T-cell (primary cell): Measurements from ENCODE around the gene FHL3. TPM values are rescaled to one million over a fixed set of nuclear protein-coding genes. Genes with fewer than 3 reads are reported as not detected.
A peak's percentile ranks its signal among the peaks of the same experiment; 100 is the strongest.

Experiments
- ATAC-seq, 4 experiments: fragments of 200-7000 bp in 3 of 4; fragments of 150-1000 bp in 1 of 4; cut with Tn5 transposase; replicated peaks in 1 of 4; 1 replicate in 3 of 4; 2 replicates in 1 of 4; pipeline ENCODE4 v1.10.0; 2021; ENCODE audit warnings: moderate library complexity in 3 of 4, mild to moderate bottlenecking in 2 of 4, moderate number of reproducible peaks in 1 of 4
- CTCF ChIA-PET, 2 donors: fragments of 300-600 bp; sonication (Branson Sonifier 250); formaldehyde crosslinking; loops; one replicate each; lab custom pipeline; 2022; ENCODE audit warnings: antibody characterized with exemption in 2 of 2; lab: Charles Lee
- POLR2A ChIA-PET, 2 donors: fragments of 300-600 bp; sonication (Branson Sonifier 250); formaldehyde crosslinking; loops; one replicate each; lab custom pipeline; 2022; ENCODE audit warnings: antibody characterized with exemption in 2 of 2; lab: Charles Lee
- DNase-seq, 35 experiments: peaks; one replicate each; pipeline versions ENCODE4 v3.0.0 to v3.0.0-alpha.2; 2013 to 2023
- H3K27ac ChIP-seq: one replicate; pipeline ENCODE4 v1.5.1; 2013; ENCODE audit warnings: low read length
- H3K27me3 ChIP-seq, 2 experiments: replicated peaks in 1 of 2; 1 replicate in 1 of 2; 2 replicates in 1 of 2; pipeline versions ENCODE4 v1.6.1 to v1.7.0; 2013; ENCODE audit warnings: low read length in 1 of 2, mixed read lengths in 1 of 2; ENCODE audit not compliant: control insufficient read depth in 2 of 2, insufficient read depth in 2 of 2; ENCODE audit errors: extremely low read depth in 1 of 2
- H3K36me3 ChIP-seq, 2 donors: 1 replicate in 1 of 2; 2 replicates in 1 of 2; pipeline versions ENCODE4 v1.6.1 to v1.7.0; 2013; ENCODE audit warnings: low read length in 1 of 2; ENCODE audit not compliant: control insufficient read depth in 2 of 2, insufficient read depth in 1 of 2; ENCODE audit errors: extremely low read depth in 1 of 2
- H3K4me1 ChIP-seq, 2 experiments: 1 replicate in 1 of 2; 2 replicates in 1 of 2; pipeline versions ENCODE4 v1.6.1 to v1.7.0; 2013; ENCODE audit warnings: low read length in 2 of 2, mixed read lengths in 1 of 2; ENCODE audit not compliant: insufficient read depth in 2 of 2, control insufficient read depth in 1 of 2; ENCODE audit errors: extremely low read depth in 1 of 2
- H3K4me3 ChIP-seq, 2 donors: 1 replicate in 1 of 2; 2 replicates in 1 of 2; pipeline versions ENCODE4 v1.5.1 to v1.7.0; 2013; ENCODE audit warnings: mild to moderate bottlenecking in 2 of 2, low read length in 1 of 2, moderate library complexity in 1 of 2; ENCODE audit not compliant: control insufficient read depth in 1 of 2; ENCODE audit errors: extremely low read depth in 1 of 2
- H3K9me3 ChIP-seq: 2 replicates; pipeline ENCODE4 v1.7.0; 2013
- H3K27ac Mint-ChIP-seq, 2 donors: one replicate each; pipeline ENCODE4 v1.8.0; 2020 to 2021; ENCODE audit warnings: mild to moderate bottlenecking in 2 of 2, mixed read lengths in 2 of 2
- H3K27me3 Mint-ChIP-seq, 2 donors: one replicate each; pipeline ENCODE4 v1.8.0; 2021 to 2022; ENCODE audit warnings: mixed read lengths in 2 of 2
- H3K36me3 Mint-ChIP-seq: one replicate; pipeline ENCODE4 v1.8.0; 2021; ENCODE audit warnings: mixed read lengths
- H3K4me1 Mint-ChIP-seq, 3 donors: one replicate each; pipeline ENCODE4 v1.8.0; 2020 to 2022; ENCODE audit warnings: mixed read lengths in 3 of 3, mild to moderate bottlenecking in 1 of 3
- H3K4me3 Mint-ChIP-seq, 3 donors: one replicate each; pipeline ENCODE4 v1.8.0; 2020 to 2022; ENCODE audit warnings: mild to moderate bottlenecking in 3 of 3, mixed read lengths in 3 of 3, moderate library complexity in 3 of 3
- H3K9me3 Mint-ChIP-seq, 3 donors: one replicate each; pipeline ENCODE4 v1.8.0; 2020 to 2022; ENCODE audit warnings: mixed read lengths in 3 of 3
- WGBS: methylation state at CpG from one replicate; pipeline ENCODE4 v1.1.5; 2013; ENCODE audit warnings: missing lambda C conversion rate; ENCODE audit not compliant: insufficient coverage; 5-methylcytosine and 5-hydroxymethylcytosine counted together
- total RNA-seq, 35 experiments: library from RNA in 6 of 35; stranded (reverse) in 6 of 35; fragments of 120-200 nt in 1 of 35; gene quantifications; one replicate each; pipeline versions ENCODE4 v1.2.1 to v1.2.4 and lab custom pipeline; 2013 to 2026

FHL3 gene
- total RNA-seq, 5 donors from 2014 or later (not counting 1 experiment from before 2014, with no cell fraction given) = 4.1 to 19.3 (median 8.1) TPM

DNA sequence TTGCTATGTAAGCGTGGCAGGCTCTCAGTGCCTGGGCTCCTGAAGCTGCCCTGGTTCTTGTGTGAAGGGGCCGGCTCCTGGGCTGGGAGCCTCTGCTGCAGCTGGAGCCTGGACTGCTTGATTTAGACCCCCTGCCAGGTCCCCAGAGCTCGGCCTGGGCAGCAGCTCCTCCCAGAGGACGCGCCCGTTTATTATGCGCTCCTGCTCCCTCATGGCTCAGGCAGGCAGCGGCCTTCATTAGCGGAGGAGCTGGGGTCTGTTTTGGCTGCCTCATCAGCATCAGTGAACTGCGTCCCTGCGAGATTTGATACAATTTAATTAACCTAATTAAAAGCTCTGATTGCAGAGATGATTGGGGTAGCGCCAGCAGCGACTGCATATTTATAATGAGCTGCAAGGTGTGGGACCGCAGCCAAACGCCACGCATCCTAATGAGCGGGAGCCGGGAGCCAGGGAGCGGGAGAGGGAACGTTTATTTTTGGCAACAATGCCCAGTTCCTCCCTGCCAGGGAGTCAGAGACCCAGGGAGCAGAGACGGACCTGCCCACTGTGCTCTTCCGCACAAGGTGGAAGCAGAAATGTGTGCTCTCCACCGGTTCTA is 23.9 kb upstream of the FHL3 start:
- H3K27ac ChIP-seq = peak overlapping the region; percentile 43
- H3K4me1 ChIP-seq = peaks cover 0 to 48% of the 10 kb centered on the region in 2 experiments
- no peak overlapping the region for H3K4me3 Mint-ChIP-seq
- ATAC-seq (no peak), DNase-seq (no peak)
- CTCF ChIA-PET = no interaction called here
- peak overlapping the region in 1 of 2 donors; percentile 5 for H3K27ac Mint-ChIP-seq
- peaks cover 0 to 4% of the 10 kb centered on the region in 2 experiments for H3K27me3 ChIP-seq
- peaks cover 14% of the 10 kb centered on the region for H3K36me3 Mint-ChIP-seq
- no peak overlapping the region for H3K4me3 ChIP-seq
- POLR2A ChIA-PET = no interaction called here
- WGBS = 73% methylated on average over 22 of the region's 23 CpGs
- H3K36me3 ChIP-seq = peaks cover 13 to 15% of the 10 kb centered on the region in 2 donors
- H3K4me1 Mint-ChIP-seq = peaks cover 15 to 42% (median 30%) of the 10 kb centered on the region in 3 donors
- H3K9me3 Mint-ChIP-seq = no peaks in the 10 kb centered on the region
- H3K9me3 ChIP-seq = no peaks in the 10 kb centered on the region
- no peaks in the 10 kb centered on the region for H3K27me3 Mint-ChIP-seq

DNA sequence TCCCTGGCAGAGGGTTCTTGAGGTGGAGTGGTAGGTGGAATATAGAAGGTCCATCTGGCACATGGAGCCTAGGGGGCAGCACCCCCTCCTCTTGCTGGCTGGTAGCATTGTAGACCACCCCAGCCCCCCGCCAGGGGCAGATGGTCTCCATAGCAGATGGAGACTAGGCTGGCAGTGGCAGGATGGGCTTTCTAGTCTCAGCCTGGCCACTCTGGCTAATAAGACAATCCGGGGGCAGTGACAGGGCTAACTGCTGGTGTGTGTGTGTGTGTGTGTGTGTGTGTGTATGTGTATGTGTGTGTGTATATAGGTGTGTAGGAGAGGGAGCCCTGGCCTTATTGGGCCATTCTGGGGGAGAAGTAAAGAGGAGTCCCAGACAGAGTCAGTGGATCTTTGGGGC is 23.4 kb upstream of the FHL3 start:
- no peaks in the 10 kb centered on the region for H3K9me3 ChIP-seq
- H3K4me3 ChIP-seq = no peak overlapping the region
- ChIA-PET CTCF (no interaction called here), POLR2A (no interaction called here)
- Mint-ChIP-seq H3K27me3 (no peaks in the 10 kb centered on the region), H3K36me3 (peaks cover 18% of the 10 kb centered on the region), H3K4me3 (no peak overlapping the region), H3K9me3 (no peaks in the 10 kb centered on the region), H3K4me1 (peaks cover 15 to 42% (median 30%) of the 10 kb centered on the region in 3 donors), H3K27ac (peak overlapping the region; percentile 31 to 44)
- no peak for DNase-seq
- H3K36me3 ChIP-seq = peaks cover 13 to 20% of the 10 kb centered on the region in 2 donors
- peaks cover 0 to 2% of the 10 kb centered on the region in 2 experiments for H3K27me3 ChIP-seq
- 58% methylated on average over 2 of the region's 2 CpGs for WGBS
- no peak for ATAC-seq
- H3K4me1 ChIP-seq = peaks cover 0 to 48% of the 10 kb centered on the region in 2 experiments
- H3K27ac ChIP-seq = no peak overlapping the region

DNA sequence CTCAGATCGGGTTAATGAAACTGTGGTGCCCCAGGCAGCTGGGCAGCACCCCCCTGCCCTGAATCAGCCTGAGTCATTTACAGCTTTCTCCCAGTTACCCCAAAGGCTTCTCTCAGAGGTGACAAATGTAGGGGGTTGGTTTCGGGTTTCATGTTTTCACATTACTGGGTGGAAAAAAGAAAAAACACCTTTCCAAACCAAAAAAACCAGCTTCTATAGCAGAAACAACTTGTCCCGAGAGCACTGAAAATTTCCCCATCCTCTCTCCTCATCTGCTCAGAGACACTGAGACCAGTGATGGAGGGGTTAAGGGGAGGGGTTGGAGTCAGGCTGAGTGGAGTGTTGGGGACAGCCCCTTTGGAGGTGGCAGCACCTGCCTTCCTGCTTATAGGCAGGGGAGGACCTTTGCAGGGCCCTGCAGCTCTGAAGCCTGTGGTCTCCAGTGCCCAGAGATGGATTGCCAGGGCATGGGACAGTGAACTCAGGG is 22.8 kb upstream of the FHL3 start:
- Mint-ChIP-seq H3K27ac (peak overlapping the region; percentile 31 to 44), H3K4me1 (peaks cover 15 to 42% (median 30%) of the 10 kb centered on the region in 3 donors), H3K36me3 (peaks cover 18% of the 10 kb centered on the region), H3K4me3 (no peak overlapping the region), H3K27me3 (no peaks in the 10 kb centered on the region), H3K9me3 (no peaks in the 10 kb centered on the region)
- peaks cover 0 to 48% of the 10 kb centered on the region in 2 experiments for H3K4me1 ChIP-seq
- ChIA-PET CTCF (interaction anchor here in 1 of 2 donors (0.6 kb wide), 1 partner anchor 37 kb away, joined by 3 read pairs; no protein-coding TSS in a partner anchor), POLR2A (no interaction called here)
- H3K9me3 ChIP-seq = no peaks in the 10 kb centered on the region
- no peak overlapping the region for H3K27ac ChIP-seq
- no peak for DNase-seq
- H3K27me3 ChIP-seq = peaks cover 0 to 2% of the 10 kb centered on the region in 2 experiments
- peaks cover 13 to 25% of the 10 kb centered on the region in 2 donors for H3K36me3 ChIP-seq
- peak in 3 of 4 experiments; percentile 31 to 63 (median 35) for ATAC-seq
- no peak overlapping the region for H3K4me3 ChIP-seq
- no CpG with 5 or more reads among the region's 3 CpGs for WGBS

DNA sequence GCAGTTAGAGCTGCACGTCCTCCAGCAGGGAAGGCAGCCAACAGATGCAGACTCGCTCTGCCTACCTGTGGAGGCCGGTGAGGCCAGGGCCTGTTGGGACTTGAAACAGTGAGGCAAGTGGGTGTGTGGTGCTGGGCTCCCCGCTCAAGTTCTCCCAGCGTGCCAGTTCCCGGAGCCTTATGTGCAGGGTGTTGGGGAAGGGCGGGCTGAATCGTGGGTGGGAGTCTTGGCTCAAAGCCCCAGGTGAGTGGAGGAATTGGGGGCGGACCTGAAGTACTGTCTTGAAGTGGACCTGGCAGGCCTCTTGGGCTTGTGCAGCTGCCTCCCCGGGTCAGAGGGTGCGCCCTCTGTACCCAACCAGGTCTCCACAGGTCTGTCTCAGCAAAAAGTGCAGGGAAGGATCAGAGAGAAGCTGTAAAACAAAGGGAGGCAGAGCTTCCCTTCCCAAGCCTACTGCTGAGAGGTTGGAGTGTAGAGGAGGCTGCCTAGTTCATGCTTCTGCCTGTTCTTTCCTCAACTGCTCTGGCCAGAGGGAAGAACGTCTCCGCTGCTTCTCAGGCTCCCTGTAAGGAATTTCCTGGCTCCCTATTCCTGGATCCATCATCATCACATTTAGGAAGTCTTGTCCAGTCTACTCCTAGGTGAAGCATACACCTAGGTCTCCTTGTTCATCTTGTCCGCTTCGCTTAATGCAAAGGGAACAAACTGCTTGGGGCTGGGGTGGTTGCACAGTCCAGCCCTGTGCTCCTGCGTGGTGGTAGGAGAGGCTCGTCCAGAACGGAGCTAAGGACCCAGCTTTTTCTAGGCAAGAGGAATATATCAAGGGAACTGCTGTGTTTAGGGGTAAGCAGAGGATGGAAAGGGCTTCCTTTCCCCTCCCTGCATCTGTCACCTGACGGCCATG is 22.1 kb upstream of the FHL3 start:
- CTCF ChIA-PET = interaction anchor here in 1 of 2 donors (0.6 kb wide), 1 partner anchor 36 kb away, joined by 3 read pairs; no protein-coding TSS in a partner anchor

DNA sequence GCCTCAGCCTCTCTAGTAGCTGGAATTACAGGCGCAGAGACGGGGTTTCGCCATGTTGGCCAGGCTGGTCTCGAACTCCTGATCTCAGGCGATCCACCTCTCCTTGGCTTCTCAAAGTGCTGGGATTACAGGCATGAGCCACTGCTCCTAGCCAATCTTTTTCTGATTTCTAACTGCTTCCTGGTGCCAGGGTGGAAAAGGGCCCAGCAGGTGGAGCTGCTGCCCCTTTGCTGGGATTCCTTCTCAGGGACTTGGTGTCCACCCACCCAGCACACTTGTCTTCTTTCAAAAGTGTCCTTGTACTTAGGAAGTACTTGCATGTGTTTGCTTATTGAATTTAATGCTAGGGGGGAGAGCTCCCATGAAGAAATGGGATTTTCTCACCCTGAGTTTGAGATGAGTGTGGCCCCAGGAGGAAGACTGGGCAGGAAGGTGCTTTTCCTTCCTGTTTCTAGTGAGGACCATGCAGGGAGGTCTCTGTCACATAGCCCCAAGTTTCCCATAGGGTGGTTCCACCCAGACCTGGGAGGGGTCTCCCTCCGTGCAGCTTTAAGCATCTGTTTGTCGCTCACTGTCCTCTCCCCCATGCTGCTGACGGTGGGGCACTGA is 21.4 kb upstream of the FHL3 start:
- H3K36me3 ChIP-seq = peaks cover 13 to 39% of the 10 kb centered on the region in 2 donors
- H3K4me3 Mint-ChIP-seq = no peak overlapping the region
- no peak for ATAC-seq
- H3K27me3 ChIP-seq = peaks cover 0 to 2% of the 10 kb centered on the region in 2 experiments
- H3K27ac Mint-ChIP-seq = no peak overlapping the region
- no peak overlapping the region for H3K27ac ChIP-seq
- DNase-seq = peak in 4 of 35 experiments; percentile 23 to 51 (median 34)
- H3K9me3 ChIP-seq = no peaks in the 10 kb centered on the region
- H3K36me3 Mint-ChIP-seq = peaks cover 30% of the 10 kb centered on the region
- CTCF ChIA-PET = no interaction called here
- H3K4me1 ChIP-seq = peaks cover 0 to 48% of the 10 kb centered on the region in 2 experiments
- 91% methylated on average over 5 of the region's 8 CpGs for WGBS
- POLR2A ChIA-PET = no interaction called here
- H3K9me3 Mint-ChIP-seq = no peaks in the 10 kb centered on the region
- H3K4me3 ChIP-seq = no peak overlapping the region
- H3K27me3 Mint-ChIP-seq = no peaks in the 10 kb centered on the region
- peaks cover 15 to 42% (median 30%) of the 10 kb centered on the region in 3 donors for H3K4me1 Mint-ChIP-seq

More for the DNA sequence above, 22.1 kb upstream of the FHL3 start:
- Histone ChIP-seq H3K4me1 (peaks cover 0 to 48% of the 10 kb centered on the region in 2 experiments), H3K27ac (no peak overlapping the region), H3K36me3 (peaks cover 13 to 32% of the 10 kb centered on the region in 2 donors), H3K27me3 (peaks cover 0 to 2% of the 10 kb centered on the region in 2 experiments), H3K9me3 (no peaks in the 10 kb centered on the region), H3K4me3 (no peak overlapping the region)
- Mint-ChIP-seq H3K4me3 (no peak overlapping the region), H3K27ac (peak overlapping the region; percentile 44 to 65), H3K9me3 (no peaks in the 10 kb centered on the region), H3K27me3 (no peaks in the 10 kb centered on the region), H3K36me3 (peaks cover 24% of the 10 kb centered on the region), H3K4me1 (peaks cover 15 to 42% (median 30%) of the 10 kb centered on the region in 3 donors)
- no peak for DNase-seq
- no peak for ATAC-seq
- 72% methylated on average over 17 of the region's 19 CpGs for WGBS
- POLR2A ChIA-PET = no interaction called here

DNA sequence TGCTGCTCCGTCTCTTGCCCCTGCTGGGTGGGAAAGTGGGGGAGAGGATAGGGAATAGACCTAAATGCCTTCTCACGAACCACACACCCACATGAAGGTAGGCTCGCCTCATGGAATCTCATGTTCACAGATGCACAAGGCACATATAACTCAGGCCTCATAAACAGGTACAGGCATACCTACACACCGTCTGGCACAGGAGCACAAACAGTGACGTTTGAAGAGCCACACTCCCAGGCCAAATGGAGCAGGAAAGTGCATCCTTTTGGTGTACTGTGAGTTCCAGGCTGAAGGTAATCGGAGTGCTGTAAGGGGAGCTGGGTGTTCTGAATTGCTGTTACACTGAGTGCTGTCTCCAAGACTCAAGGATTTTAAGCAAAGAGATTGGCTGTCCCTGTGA is 20.4 kb upstream of the FHL3 start:
- no peak for DNase-seq
- no peaks in the 10 kb centered on the region for H3K9me3 Mint-ChIP-seq
- peaks cover 13 to 46% of the 10 kb centered on the region in 2 donors for H3K36me3 ChIP-seq

More for the DNA sequence above, 20.4 kb upstream of the FHL3 start:
- Mint-ChIP-seq H3K27me3 (no peaks in the 10 kb centered on the region), H3K4me1 (peaks cover 14 to 34% (median 25%) of the 10 kb centered on the region in 3 donors), H3K4me3 (no peak overlapping the region), H3K36me3 (peaks cover 31% of the 10 kb centered on the region), H3K27ac (no peak overlapping the region)
- Histone ChIP-seq H3K9me3 (no peaks in the 10 kb centered on the region), H3K27ac (no peak overlapping the region), H3K4me1 (peaks cover 0 to 39% of the 10 kb centered on the region in 2 experiments), H3K4me3 (no peak overlapping the region), H3K27me3 (peaks cover 0 to 2% of the 10 kb centered on the region in 2 experiments)
- POLR2A ChIA-PET = no interaction called here
- ATAC-seq = no peak
- 90% methylated on average over 3 of the region's 6 CpGs for WGBS
- CTCF ChIA-PET = no interaction called here
